Gastroesophageal sphincter (tissue), 3 donors: ENCODE measurements around the gene ZNF672.

ENCODE experiments used
- CTCF ChIP-seq, 4 experiments: fragments of 200-600 bp in 2 of 4; fragments of 450-650 bp in 2 of 4; sonication (generic) in 1 of 4; IDR thresholded peaks; one replicate each; pipeline ENCODE4 v1.5.1; 2017 to 2019; ENCODE audit warnings: antibody characterized with exemption in 4 of 4, mild to moderate bottlenecking in 2 of 4, moderate library complexity in 2 of 4
- POLR2A ChIP-seq, 2 donors: fragments of 450-650 bp; IDR thresholded peaks; one replicate each; pipeline ENCODE4 v1.6.1; 2017; ENCODE audit warnings: antibody characterized with exemption in 2 of 2, mild to moderate bottlenecking in 2 of 2, moderate library complexity in 1 of 2

- TF ChIP-seq POLR2A (IDR thresholded peaks at IDR 0.05) = no peak
- TF ChIP-seq CTCF (IDR thresholded peaks at IDR 0.05) = no peak
Observed at GRCh38 chr1:248810000-248810726, 27.9 kb upstream of the ZNF672 start.
